RWPE2 (cell line): ENCODE data around the gene NR1D2.
"Not testable (repeated sequence)": the region's sequence is repeated elsewhere in the genome, so short reads cannot be mapped to it uniquely, and the experiment has no call there.

Source experiments
- ATAC-seq: fragments of 200-7000 bp; cut with Tn5 transposase; 3 replicates; pipeline ENCODE4 v1.9.1; 2021; ENCODE audit warnings: low read depth
- DNase-seq: peaks from one replicate; pipeline ENCODE4 v3.0.0-alpha.2; 2020; ENCODE audit warnings: low spot score
- H3K27ac ChIP-seq: fragments of 450-650 bp; 2 replicates; pipeline ENCODE4 v1.5.1; 2017; ENCODE audit warnings: mild to moderate bottlenecking; ENCODE audit not compliant: poor library complexity, severe bottlenecking
- H3K27me3 ChIP-seq: fragments of 250-450 bp; sonication (Bioruptor Pico); 2 replicates; pipeline ENCODE4 v1.5.1; 2021; ENCODE audit warnings: mild to moderate bottlenecking, moderate library complexity; ENCODE audit not compliant: insufficient read depth, poor library complexity, severe bottlenecking
- H3K36me3 ChIP-seq: fragments of 250-450 bp; sonication (Bioruptor Pico); 2 replicates; pipeline ENCODE4 v1.5.1; 2020; ENCODE audit warnings: low read depth, mild to moderate bottlenecking, moderate library complexity
- H3K4me1 ChIP-seq: fragments of 250-450 bp; sonication (Bioruptor Pico); 2 replicates; pipeline ENCODE4 v1.5.1; 2021; ENCODE audit warnings: mild to moderate bottlenecking, moderate library complexity; ENCODE audit not compliant: insufficient read depth, poor library complexity, severe bottlenecking
- H3K4me3 ChIP-seq: fragments of 250-450 bp; sonication (Bioruptor Pico); 2 replicates; pipeline ENCODE4 v1.5.1; 2021; ENCODE audit warnings: mild to moderate bottlenecking, moderate library complexity; ENCODE audit not compliant: severe bottlenecking
- H3K9me3 ChIP-seq: fragments of 250-450 bp; sonication (Bioruptor Pico); 2 replicates; pipeline ENCODE4 v1.5.1; 2021; ENCODE audit warnings: mild to moderate bottlenecking, moderate library complexity; ENCODE audit not compliant: severe bottlenecking
- TF ChIP-seq, protein P1 (sequence below): fragments of 450-650 bp; IDR thresholded peaks from one replicate; pipeline ENCODE4 v1.5.1; 2017; ENCODE audit warnings: mild to moderate bottlenecking, moderate library complexity; ENCODE audit not compliant: poor library complexity, severe bottlenecking

Gene NR1D2

DNA sequence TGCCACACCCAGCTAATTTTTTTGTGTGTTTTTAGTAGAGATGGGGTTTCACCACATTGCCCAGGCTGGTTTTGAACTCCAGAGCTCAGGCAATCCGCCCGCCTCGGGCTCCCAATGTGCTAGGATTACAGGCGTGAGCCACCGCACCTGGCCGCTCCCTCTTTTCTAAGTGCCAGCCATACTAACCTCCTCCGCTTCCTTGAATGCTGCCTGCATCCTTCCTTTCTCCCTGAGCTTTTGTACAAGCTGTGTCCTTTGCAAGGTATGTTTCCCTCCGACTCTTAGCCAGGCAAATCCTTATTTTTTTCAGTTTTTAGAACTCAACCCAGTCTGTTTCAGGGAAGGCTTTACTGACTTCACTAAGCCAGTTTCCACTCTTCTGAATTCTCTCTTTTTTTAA is 60.6 kb downstream of the NR1D2 start:
- DNase-seq (no peak), ATAC-seq (no peak)
- Histone ChIP-seq H3K4me3 (no peak overlapping the region), H3K4me1 (peaks cover 5% of the 10 kb centered on the region), H3K27ac (no peak overlapping the region), H3K27me3 (no peaks in the 10 kb centered on the region), H3K9me3 (no peaks in the 10 kb centered on the region), H3K36me3 (no peaks in the 10 kb centered on the region)
- TF ChIP-seq, protein P1, sequence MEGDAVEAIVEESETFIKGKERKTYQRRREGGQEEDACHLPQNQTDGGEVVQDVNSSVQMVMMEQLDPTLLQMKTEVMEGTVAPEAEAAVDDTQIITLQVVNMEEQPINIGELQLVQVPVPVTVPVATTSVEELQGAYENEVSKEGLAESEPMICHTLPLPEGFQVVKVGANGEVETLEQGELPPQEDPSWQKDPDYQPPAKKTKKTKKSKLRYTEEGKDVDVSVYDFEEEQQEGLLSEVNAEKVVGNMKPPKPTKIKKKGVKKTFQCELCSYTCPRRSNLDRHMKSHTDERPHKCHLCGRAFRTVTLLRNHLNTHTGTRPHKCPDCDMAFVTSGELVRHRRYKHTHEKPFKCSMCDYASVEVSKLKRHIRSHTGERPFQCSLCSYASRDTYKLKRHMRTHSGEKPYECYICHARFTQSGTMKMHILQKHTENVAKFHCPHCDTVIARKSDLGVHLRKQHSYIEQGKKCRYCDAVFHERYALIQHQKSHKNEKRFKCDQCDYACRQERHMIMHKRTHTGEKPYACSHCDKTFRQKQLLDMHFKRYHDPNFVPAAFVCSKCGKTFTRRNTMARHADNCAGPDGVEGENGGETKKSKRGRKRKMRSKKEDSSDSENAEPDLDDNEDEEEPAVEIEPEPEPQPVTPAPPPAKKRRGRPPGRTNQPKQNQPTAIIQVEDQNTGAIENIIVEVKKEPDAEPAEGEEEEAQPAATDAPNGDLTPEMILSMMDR = no peak

DNA sequence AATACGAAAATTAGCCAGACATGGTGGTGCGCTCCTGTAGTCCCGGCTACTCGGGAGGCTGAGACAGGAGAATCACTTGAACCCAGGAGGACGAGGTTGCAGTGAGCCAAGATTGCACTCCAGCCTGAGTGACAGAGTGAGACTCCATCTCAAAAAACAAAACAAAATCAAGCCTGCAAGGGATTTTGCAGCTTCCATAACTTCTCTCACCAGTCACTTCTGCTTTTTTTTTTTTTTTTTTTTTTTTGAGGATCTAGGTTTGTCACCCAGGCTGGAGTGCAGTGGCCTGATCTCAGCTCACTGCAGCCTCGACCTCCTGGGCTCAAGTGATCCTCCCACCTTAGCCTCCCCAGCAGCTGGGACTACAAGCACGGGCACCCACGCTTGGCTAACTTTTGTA is 65.7 kb downstream of the NR1D2 start:
- not testable (repeated sequence) for H3K4me3 ChIP-seq, ATAC-seq, H3K27ac ChIP-seq, H3K9me3 ChIP-seq, H3K36me3 ChIP-seq, H3K4me1 ChIP-seq, H3K27me3 ChIP-seq, DNase-seq

DNA sequence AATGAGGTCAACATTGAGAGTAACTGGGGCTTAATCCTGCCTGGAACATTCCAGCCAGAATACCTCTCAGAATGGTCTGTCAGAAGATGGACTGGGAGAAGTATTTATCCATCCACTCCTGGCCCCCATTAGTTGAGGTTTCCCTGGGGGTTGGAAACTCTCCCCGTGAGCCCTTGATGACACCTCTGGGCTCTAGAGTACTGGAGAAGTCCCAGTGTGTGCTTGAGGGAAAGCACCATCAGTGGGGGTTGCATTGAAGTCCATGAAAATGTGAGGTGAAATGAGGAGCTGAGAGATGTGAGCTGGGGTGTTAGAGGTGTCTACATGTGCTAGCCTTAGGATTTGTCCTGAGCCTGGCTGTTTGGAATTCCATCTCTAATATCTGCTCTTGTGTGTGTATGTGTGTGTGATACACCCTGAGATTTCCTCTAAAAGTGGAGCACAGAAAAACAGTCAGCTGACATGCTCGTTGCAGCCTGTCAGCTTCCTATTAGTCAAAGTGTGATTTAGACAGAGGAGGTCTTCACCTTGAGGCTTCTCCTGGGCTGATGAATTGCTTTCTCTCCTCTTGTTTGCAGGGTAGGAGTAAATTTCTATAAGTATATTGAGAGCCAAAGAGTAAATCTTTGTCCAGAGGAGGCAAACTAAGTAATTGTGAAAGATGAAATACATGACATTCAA is 67.6 kb downstream of the NR1D2 start:
- Histone ChIP-seq H3K27ac (no peak overlapping the region), H3K9me3 (no peaks in the 10 kb centered on the region), H3K27me3 (no peaks in the 10 kb centered on the region), H3K4me1 (peaks cover 3% of the 10 kb centered on the region), H3K36me3 (no peaks in the 10 kb centered on the region), H3K4me3 (no peak overlapping the region)
- DNase-seq (no peak), ATAC-seq (peak; percentile 33; the same call in 1 of the 3 replicates)
- TF ChIP-seq, protein P1 = no peak

DNA sequence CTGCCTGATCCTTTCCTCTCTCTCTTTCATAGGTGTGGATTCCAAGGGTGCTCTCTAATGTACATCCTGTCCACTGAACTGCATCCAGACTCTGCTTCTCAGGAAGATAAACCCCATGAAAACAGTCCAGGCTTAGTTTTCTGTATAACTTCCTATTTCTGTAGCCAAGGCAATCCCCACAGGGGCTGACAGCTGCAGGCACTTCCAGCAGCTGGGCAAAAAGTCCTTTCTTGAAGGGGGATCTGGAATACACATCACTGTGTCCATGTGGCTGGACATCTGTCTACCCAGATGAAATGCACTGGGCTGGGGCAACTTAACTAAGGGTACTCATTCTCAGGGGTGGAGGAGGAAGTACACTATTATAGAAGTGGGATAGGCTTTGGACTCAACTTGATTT is 72.2 kb downstream of the NR1D2 start:
- no peak for ATAC-seq
- Histone ChIP-seq H3K27me3 (no peaks in the 10 kb centered on the region), H3K27ac (no peak overlapping the region), H3K4me1 (peaks cover 4% of the 10 kb centered on the region), H3K9me3 (no peaks in the 10 kb centered on the region), H3K36me3 (no peaks in the 10 kb centered on the region), H3K4me3 (no peak overlapping the region)
- DNase-seq = no peak
- TF ChIP-seq, protein P1 = no peak

DNA sequence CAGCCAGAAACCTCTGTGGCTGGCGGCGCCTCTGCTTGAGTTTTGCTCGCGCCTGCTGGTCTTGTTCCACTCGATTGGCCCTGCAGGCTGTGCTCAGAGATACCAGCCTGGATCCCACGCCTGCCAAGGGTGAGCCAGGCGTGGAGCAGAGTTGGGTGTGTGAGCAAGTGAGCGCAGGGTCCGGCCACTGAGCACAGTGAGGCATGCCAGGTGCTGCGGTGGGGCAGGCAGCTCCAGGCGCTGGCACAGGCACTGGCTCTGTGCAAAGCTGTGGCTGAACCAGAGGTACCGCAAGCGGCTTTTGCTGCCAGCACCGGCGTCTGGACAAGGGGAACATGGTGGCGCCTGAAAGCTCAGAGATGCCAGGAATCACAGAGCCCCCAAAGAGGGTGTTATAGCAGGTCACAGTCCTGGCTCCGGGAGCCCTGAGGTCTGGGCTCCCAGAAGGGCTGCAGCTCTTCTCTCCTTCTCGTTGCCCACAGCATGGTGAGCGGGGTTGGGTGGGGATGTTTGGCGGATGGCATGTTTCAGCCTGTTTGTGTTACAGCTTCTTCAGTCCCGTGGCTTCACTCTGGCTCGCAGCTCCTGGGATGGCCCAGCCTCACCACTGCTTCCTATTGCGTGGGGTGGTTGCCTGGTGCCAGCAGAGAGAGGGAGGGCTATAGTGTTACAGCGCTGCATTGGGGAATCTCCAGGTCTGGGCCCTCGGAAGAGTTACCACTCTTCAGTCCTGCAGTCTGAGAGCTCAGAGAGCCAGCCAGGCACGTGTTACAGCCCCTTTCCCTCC is 73.9 kb downstream of the NR1D2 start:
- H3K4me1 ChIP-seq = peaks cover 4% of the 10 kb centered on the region
- H3K36me3 ChIP-seq = no peaks in the 10 kb centered on the region
- TF ChIP-seq, protein P1 = no peak
- peak; percentile 59; the same call in 2 of the 3 replicates for ATAC-seq
- H3K27me3 ChIP-seq = no peaks in the 10 kb centered on the region
- no peak overlapping the region for H3K27ac ChIP-seq
- H3K4me3 ChIP-seq = no peak overlapping the region
- no peaks in the 10 kb centered on the region for H3K9me3 ChIP-seq
- DNase-seq = no peak
